HG02852 (cell line): ENCODE data around the gene CFAP46.
"Not testable (repeated sequence)": the region's sequence is repeated elsewhere in the genome, so short reads cannot be mapped to it uniquely, and the experiment has no call there.

Experiments
- ATAC-seq: cut with Tn5 transposase; IDR thresholded peaks from one replicate; pipeline ENCODE4 v1.9.1; 2021; ENCODE audit warnings: mild to moderate bottlenecking, moderate library complexity; ENCODE audit not compliant: unreplicated experiment

Gene CFAP46

DNA sequence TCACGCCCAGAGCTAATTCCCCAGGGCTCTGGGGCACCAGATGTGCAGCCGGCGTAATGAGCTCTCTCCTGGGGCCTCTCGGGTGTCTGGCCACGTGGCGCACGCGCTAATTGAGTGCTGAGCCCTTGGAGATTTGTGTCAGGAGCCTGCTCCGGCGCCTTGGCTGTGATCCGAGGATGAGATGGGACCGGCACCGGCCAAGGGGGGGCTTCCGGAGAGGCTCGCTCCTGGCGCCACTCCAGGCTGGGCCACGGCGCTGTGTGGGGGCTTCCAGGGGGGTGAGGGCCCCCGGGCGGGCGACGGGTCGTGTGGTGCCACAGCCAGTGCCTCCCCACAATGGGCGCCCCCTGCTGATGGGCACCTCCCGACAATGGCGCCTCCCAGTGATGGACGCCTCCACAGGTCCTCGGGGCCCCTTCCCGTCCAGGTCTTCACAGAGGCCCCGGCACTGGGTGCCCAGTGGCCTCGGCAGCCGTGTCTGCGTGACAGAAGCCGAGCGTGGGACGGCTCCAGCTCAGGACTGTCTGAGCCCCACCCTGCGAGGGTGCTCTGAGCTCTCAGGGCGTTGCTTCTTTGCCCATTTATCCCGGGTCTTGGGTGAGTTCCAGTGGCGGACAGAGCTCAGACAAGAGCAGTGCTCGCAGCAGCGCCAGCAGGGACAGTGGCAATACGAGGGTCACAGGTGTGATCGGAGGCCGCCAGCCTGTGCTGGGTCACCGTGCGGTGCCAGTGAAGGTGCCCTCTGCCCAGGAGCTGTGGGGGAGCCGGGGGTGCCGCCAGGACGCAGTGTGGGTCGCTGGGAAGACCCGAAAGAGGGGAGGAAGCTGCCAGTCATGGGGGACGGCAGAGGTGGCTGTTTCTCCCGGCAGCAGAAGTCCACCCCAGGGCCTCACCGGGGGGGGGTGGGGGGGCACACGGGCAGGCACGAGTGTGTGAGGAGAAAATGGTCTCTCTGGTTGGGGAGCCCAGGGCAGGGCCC is 148.2 kb downstream of the CFAP46 start:
- no peak for ATAC-seq

GRCh38 chr10:132793213-132793612 is 149.2 kb downstream of the CFAP46 start:
- ATAC-seq, result no peak

- ATAC-seq, result no peak
Observed at GRCh38 chr10:132792796-132793195, 149.6 kb downstream of the CFAP46 start.

- not testable (repeated sequence) for ATAC-seq
Observed at GRCh38 chr10:132792099-132792498, 150.3 kb downstream of the CFAP46 start.

- no peak for ATAC-seq
Observed at GRCh38 chr10:132790934-132791829, 151.2 kb downstream of the CFAP46 start.

DNA sequence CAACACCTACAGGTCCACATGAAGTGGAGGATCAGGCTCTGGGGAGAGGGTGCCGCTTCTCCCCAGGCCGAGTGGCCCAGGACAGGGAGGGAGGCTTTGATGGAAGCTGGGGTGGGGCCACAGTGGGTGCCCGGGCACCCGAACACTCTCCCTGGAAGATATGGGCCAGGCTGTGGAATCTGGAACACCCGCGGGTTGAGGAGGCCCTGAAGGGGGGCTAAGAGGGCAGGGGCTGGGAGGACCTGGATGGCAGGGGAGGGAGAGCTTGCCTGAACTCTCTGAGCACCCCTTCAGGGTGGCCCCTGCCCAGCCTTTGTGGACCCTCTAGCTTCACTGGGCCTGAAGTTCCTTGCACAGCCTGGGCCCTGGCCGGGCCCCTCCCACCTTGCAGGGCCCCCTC is 151.9 kb downstream of the CFAP46 start:
- no peak for ATAC-seq

DNA sequence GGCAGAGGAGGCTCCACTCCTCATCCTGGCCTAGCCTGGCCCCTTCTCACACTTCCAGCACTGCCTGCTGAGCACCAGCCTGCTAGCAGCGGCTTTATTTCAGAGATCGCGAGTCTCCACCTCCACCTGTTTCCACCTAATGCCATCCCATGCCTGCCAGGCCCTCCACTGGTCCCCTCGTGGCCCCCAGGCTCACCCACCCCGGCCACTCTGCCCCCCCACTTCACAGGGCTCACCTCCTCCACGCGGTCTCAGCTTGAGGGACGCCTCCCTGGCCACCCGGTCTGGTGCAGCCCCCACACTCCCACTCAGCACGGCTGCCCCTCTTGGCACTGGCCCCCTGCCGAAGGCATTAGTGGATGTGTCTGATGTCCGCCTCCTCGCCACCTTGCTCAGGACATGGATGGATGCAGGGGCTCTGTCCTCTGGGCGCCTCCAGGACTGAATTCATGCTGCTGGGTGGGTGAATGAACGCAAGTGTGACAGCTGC is 152.7 kb downstream of the CFAP46 start:
- ATAC-seq, result no peak

- no peak for ATAC-seq
Observed at GRCh38 chr10:132788831-132789219, 153.5 kb downstream of the CFAP46 start.

DNA sequence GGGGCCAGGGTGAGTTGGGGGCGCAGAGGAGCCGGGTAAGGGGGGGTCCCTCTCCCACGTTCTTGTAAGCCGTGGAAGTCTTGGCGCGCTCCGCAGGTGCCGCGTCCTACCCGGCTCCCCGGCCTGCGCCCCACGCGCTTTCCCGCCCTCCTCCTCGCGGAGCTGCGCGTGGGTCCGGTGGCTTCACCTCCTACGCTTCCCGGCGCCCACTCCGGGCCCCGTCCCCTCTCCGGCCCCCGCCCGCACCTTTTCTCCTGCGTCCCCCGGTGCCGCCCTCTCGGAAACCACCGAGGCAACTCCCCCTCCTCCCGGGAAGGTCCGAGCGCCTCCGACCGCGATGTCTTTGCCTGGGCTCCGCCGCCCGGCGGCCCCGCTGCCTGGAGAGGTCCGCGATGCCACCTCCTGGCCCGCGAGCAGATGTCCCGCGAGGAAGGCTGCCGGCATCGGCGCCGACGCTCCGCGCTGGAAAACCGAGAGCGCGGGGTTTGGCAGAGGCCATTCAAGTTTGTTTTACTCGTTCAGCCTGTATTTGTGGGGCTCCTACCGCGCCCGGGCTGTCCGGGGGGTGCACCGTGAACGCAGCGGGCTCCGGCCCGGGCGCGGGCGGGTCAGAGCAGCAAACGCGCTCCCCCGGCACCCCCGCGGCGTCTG is 154.1 kb downstream of the CFAP46 start:
- no peak for ATAC-seq

DNA sequence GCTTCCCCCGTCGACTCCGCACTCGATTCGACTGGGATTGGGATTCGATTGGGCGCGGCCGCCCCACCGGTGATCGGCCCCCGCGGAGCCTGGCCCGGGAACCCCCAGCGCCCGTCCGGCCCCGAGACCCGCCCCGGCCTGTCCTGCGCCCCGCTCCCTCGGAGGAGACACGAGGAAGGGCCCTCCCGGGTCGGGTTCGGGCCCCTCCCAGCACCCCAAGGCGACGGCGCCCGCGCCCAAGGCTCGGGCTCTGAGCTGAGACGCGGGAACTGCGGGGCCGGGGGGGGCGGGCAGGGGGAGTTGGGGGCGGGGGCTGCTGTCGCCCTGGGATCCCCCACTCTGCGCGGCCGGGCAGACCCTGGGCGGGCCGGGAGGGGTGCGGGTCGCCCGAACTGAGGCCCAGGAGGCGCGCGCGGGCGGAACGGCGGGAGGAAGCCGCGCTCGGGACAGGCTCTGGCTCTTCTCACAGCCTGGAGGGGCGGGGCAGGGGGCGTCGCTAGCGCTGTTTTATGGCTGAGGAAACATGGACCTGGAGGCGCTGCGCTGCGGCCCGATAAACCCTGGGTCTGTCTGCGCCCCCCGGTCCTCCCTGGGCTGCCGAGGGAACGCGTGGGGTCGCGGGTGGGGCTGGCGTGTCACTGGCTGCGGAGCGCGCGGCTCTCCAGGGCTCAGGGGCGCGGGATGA is 154.7 kb downstream of the CFAP46 start:
- ATAC-seq, result no peak

GRCh38 chr10:132786884-132787494 is 155.4 kb downstream of the CFAP46 start:
- ATAC-seq, result no peak

- ATAC-seq, result no peak
Observed at GRCh38 chr10:132786476-132786883, 155.9 kb downstream of the CFAP46 start.

- no peak for ATAC-seq
Observed at GRCh38 chr10:132785723-132786475, 156.5 kb downstream of the CFAP46 start, which contains the start of gene NKX6-2. Gene NKX6-2 (minus strand): TSS chr10:132786147. CDS start chr10:132785948, 199 bp downstream.

- no peak for ATAC-seq
Observed at GRCh38 chr10:132784866-132785722, 157.3 kb downstream of the CFAP46 start.

DNA sequence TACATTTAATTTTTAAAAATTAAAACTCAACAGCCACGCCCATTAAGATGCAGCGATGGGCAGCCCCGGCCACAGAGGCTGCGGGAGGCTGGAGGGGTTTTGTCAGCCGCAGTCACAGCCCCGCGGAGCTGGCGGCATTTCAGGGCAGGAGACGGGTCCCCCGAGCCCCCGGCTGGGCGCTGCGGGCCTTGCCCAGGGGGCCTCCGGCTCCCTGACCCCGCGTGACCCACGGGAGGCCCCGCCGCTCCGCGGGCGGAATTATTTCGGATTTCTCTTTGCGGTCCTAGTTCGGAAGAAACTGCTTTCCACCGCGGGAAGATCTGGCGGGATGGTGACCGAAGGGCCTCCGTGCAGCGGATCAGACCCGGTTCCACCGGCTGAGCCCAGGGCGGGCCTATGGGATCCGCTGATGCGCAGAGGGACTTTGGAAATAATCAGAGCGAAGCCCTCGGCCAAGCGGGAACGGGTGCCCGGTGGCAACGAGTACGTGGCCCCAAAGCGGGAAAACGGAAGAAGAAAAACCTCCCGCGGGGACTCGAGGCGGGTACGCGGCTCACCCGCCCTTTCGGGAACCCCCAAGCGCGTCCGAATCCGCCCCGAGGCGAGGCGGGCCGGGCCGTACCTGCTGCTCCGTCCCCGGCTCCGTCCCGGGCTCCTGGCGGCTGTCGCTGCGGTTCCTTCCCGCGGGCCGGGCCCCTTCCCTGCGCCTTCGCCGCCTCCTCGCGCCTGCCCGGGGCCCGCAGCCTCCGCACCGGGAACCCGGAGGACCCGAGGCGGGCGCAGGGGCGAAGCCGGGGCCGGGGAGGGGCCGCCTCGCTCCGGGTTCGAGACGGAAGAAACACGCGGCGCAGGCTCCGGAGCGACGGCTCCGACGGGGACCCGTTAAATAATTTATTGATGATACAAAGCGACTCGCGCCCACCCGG is 158.2 kb downstream of the CFAP46 start:
- no peak for ATAC-seq

DNA sequence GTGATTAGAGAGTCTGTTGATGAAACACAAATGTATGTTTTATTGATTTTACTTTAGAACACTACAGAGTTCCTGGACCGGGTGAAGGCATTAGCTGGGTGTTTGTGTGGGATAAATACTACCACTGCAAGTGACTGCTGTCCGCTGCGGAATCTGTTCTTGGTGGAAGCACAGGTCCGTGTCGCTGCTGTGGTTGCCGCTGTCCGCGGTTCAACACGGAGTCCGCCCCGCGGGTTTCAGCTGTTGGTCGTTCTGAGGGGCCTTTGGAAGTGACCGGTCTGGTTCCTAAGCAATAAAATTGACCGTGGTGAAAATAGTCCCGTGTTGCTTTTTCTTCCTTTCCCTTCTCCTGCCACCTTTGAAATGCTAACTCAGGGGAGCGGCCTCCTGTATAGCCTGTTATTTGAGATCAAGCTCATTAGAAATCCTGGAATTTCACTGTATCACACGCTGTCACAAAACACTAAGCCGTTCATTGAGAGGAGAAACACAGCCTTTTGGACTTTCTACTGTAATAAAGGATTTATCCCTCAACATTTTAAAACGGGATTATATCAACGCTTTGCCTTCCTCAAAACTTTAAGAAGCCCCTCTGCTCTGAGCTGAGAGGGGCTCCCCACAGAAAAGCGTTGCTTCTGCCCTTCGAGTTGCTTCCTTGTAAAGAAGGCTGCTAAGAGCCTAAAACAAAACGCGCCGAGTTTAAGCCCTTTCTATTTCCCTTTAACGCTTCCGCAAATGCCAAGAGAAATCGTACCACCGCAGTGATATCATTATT is 159.0 kb downstream of the CFAP46 start:
- no peak for ATAC-seq
